Raji (cell line): Measurements from ENCODE around the gene CPSF7.

Experiments
- POLR2A ChIP-seq: IDR thresholded peaks from 2 replicates; pipeline ENCODE4 v1.6.1; 2011; ENCODE audit warnings: low read depth, low read length, control low read depth; ENCODE audit not compliant: insufficient read depth

Gene CPSF7

GRCh38 chr11:61447601-61448551 lies 18.1 kb upstream of the CPSF7 start:
- no peak for TF ChIP-seq POLR2A

- TF ChIP-seq POLR2A = no peak
Observed at GRCh38 chr11:61446211-61446651, 16.5 kb upstream of the CPSF7 start.

- TF ChIP-seq POLR2A = no peak
Observed at GRCh38 chr11:61445516-61445915, 15.7 kb upstream of the CPSF7 start.

GRCh38 chr11:61442616-61443015 lies 12.8 kb upstream of the CPSF7 start:
- TF ChIP-seq POLR2A = no peak

GRCh38 chr11:61439615-61440014 lies 9.8 kb upstream of the CPSF7 start:
- no peak for TF ChIP-seq POLR2A

- TF ChIP-seq POLR2A = no peak
Observed at GRCh38 chr11:61437496-61437895, 7.7 kb upstream of the CPSF7 start.

GRCh38 chr11:61429346-61429690 lies 457 bp downstream of the CPSF7 start:
- no peak for TF ChIP-seq POLR2A

- no peak for TF ChIP-seq POLR2A
Observed at GRCh38 chr11:61425367-61426131, 4.2 kb downstream of the CPSF7 start.

- no peak for TF ChIP-seq POLR2A
Observed at GRCh38 chr11:61422226-61422625, 7.5 kb downstream of the CPSF7 start.

- no peak for TF ChIP-seq POLR2A
Observed at GRCh38 chr11:61418136-61418535, 11.6 kb downstream of the CPSF7 start.

- no peak for TF ChIP-seq POLR2A
Observed at GRCh38 chr11:61417670-61418069, 12.1 kb downstream of the CPSF7 start.

GRCh38 chr11:61416941-61417340 lies 12.8 kb downstream of the CPSF7 start:
- no peak for TF ChIP-seq POLR2A

GRCh38 chr11:61415381-61415780 lies 14.4 kb downstream of the CPSF7 start:
- no peak for TF ChIP-seq POLR2A

- TF ChIP-seq POLR2A = no peak
Observed at GRCh38 chr11:61414547-61414946, 15.2 kb downstream of the CPSF7 start.

- TF ChIP-seq POLR2A = no peak
Observed at GRCh38 chr11:61413496-61413895, 16.3 kb downstream of the CPSF7 start.

- no peak for TF ChIP-seq POLR2A
Observed at GRCh38 chr11:61411589-61411988, 18.2 kb downstream of the CPSF7 start.

GRCh38 chr11:61406991-61407728 lies 22.6 kb downstream of the CPSF7 start:
- no peak for TF ChIP-seq POLR2A
